GM19025 (cell line): ENCODE measurements around the gene EXD2.
A peak's percentile ranks its signal among the peaks of the same experiment; 100 is the strongest.
"Not testable (repeated sequence)": the region's sequence is repeated elsewhere in the genome, so short reads cannot be mapped to it uniquely, and the experiment has no call there.

Experiments used
- ATAC-seq: cut with Tn5 transposase; IDR thresholded peaks from one replicate; pipeline ENCODE4 v1.9.1; 2021; ENCODE audit warnings: mild to moderate bottlenecking, low read depth, moderate library complexity; ENCODE audit not compliant: unreplicated experiment

Gene EXD2, protein sequence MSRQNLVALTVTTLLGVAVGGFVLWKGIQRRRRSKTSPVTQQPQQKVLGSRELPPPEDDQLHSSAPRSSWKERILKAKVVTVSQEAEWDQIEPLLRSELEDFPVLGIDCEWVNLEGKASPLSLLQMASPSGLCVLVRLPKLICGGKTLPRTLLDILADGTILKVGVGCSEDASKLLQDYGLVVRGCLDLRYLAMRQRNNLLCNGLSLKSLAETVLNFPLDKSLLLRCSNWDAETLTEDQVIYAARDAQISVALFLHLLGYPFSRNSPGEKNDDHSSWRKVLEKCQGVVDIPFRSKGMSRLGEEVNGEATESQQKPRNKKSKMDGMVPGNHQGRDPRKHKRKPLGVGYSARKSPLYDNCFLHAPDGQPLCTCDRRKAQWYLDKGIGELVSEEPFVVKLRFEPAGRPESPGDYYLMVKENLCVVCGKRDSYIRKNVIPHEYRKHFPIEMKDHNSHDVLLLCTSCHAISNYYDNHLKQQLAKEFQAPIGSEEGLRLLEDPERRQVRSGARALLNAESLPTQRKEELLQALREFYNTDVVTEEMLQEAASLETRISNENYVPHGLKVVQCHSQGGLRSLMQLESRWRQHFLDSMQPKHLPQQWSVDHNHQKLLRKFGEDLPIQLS

DNA sequence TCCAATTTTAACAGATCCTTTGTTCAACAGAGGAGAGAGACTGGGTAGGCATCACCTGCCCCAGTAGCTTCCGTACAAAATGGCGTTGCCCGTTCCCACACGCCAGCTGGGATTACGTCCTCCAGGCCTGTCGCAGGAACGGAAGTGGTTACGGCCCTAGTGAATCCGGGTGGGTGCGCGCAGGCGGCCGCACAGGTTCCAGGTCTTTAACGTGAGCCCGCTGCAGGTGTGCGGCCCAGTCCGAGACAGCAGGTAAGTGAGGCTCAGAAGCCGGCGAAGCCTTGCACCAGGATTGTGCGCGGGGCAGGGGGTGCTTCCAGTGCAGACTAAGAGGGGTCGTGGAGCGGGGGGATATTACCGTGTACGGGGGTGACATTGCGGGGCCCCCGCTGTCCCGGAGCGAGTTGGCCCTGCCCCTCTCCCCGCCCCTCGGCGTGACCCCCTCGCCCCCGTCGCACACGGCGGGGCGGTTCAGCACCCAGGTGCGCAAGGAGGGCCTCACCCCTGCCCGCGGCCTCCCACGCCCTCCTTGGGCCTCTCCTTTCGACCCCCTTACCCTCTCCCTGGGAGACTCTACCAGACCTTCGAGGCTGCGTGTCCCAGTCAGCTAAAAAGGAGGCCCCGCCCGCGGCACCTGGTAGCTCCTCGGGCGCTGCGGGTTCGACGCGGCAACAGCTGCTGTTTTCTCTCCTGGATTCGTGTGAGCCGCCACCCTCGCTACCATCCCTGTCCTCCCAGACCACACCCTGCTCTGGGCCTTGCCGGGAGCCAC is at the start of gene EXD2:
TSS of gene EXD2 (plus strand) at position 159 of the 772 bp plus-strand sequence. CDS start 17,973 bp downstream, outside the sequence.
- peak; percentile 76 for ATAC-seq

- no peak for ATAC-seq
These were observed 49.7 kb upstream of the EXD2 start for GRCh38 chr14:69141550-69141949.

DNA sequence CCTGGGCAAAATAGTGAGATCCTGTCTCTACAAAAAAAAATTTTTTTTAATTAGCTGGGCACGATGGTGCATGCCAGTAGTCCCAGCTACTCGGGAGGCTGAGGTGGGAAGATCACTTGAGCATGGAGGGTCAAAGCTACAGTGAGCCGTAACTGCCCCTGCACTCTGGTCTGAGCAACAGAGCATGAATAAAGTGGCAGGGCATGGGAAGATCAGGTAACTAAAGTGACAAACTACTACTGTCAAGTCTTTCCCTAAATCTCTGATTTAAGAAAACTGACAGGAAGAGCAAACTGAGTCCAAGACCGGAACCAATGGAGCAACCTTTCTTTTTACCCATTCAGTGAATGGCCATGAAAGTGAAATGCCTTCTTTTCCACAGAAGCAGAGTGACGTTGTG is 49.2 kb upstream of the EXD2 start:
- ATAC-seq, result no peak

GRCh38 chr14:69149461-69150244 is 41.6 kb upstream of the EXD2 start:
- ATAC-seq, result no peak

GRCh38 chr14:69151458-69152180 is 39.7 kb upstream of the EXD2 start:
- peak; percentile 38 for ATAC-seq

DNA sequence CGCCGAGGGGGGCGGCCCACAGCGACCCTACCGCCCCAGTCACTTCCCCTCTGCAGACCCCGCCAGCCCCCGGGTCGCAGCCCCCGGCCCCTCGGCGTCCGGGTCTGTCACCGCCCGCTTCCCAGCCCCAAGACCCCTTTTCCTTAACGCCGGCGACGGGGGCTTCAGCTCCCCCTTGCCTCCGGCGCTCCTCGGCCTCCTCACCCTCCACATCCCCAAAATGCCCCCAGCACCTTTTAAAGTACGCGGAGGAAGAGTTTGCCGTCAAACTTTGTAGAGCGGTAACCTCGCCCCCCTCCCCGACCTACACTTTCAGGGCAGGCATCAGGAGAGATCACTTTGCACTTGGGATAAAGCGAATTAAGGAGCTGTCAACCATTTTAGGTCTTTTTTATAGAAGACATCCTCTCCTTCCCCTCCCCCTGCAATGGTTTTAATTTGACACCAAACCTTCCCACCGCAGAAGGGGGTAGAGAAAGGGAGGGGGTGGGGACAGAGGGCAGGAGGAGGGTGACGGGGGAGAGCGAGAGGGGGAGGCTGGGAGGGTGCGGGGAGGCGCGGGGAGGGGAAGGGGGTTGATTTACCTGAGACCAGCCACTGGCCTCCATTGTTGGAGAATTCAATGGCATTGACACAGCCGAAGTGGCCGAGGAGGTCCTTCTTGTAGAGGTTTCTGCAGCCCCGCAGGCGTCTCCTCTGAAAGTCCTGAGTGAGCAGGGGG is 39.0 kb upstream of the EXD2 start:
- ATAC-seq, result no peak

DNA sequence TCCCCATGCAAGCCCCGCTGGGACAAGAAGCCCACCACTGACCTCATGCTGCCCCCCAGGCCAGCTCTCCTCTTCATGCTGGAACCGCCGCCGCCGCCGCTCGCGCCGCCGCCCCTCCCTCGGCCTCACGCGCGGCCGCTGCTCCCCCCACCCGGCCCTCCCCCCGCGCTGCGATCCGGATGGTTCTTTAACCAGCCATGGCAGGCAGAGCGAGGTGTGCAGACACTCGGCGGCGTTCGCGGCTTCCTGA is 38.5 kb upstream of the EXD2 start, which contains the start of gene DCAF5:
TSS of gene DCAF5 (minus strand) at position 218 of the 250 bp plus-strand sequence. CDS start at position 77, 141 bp downstream.
- ATAC-seq, result no peak

GRCh38 chr14:69153152-69153872 is 38.0 kb upstream of the EXD2 start:
- ATAC-seq, result peak; percentile 87

DNA sequence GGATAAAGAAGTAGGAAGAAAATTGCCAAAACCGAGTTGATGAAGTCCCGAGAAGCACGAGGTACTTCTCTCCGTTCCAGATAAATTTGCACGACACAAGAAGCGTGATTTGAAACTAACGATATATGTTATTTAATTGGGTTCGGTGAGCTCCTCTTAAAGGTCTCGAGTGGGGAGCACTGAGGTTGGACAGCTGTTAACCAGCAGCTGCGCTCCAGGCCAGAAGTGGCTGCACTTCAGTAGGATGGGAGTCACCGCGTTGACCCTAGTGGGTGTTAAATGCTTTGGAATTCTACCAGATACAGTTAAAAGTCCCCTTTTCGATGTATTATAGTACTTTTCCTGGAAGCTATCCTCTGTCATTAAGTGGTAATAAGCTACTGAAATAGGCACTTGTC is 37.4 kb upstream of the EXD2 start:
- ATAC-seq, result no peak

DNA sequence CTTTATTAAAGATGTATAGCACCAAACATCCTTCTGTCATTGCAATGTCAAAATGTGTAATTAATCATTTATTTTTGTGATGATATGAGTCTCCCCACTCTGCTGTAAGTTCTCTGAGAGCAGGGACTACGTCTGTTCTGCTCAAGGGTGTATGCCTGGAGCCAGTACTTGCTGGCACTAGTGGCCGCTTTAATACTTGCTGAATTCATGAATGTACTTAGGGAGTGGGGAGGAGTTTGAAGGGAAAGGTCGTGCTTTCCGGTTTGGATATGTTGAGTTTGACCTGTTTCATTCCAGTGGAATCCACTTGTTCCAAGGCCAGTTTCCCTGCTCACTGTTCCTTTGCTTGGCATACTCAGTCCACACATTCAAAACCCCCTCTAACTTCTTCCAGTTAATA is 36.5 kb upstream of the EXD2 start:
- no peak for ATAC-seq

DNA sequence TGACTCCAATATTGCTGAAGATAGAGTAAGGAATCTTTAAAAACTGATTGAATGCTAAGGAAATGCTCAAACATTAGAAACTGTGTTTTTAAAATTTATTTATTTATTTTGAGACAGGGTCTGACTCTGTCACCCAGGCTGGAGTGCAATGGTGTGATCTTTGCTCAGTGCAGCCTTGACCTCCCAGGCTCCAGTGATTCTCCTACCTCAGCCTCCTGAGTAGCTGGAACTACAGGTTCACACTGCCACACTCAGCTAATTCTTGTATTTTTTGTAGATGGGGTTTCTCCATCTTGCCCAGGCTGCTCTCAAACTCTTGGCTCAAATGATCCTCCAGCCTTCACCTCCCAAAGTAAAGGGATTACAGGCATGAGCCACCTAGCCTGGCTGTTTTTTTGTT is 35.1 kb upstream of the EXD2 start:
- no peak for ATAC-seq

DNA sequence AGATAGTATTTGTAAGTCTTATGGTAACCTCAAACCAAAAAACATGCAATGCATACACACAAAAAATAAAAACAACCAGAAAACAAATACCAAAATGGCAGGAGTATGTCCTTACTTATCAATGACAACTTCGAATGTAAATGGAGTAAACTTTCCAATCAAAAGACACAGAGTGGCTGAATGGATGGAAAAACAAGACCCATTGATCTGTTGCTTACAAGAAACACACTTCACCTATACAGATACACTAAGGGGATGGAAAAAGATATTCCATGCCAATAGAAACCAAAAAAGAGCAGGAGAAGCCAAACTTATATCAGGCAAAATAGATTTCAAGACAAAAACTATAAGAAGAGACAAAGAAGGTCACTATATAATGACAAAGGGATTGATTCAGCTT is 29.7 kb upstream of the EXD2 start:
- no peak for ATAC-seq

DNA sequence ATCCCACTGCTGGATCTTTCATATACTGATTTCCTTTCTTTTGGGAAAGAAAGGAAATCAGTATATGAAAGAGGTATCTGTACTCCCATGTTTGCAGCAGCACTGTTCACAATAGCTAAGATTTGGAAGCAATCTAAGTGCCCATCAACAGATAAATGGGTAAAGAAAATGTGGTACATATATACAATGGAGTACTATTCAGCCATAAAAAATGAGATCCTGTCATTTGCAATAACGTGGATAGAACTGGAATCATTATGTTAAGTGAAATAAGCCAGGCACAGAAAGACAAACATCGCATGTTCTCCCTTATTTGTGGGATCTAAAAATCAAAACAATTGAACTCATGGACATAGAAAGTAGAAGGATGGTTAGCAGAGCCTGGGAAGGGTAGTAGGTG is 25.5 kb upstream of the EXD2 start:
- ATAC-seq, result not testable (repeated sequence)

- no peak for ATAC-seq
These were observed 20.5 kb upstream of the EXD2 start for GRCh38 chr14:69170839-69171238.

GRCh38 chr14:69171569-69171968 is 19.7 kb upstream of the EXD2 start:
- no peak for ATAC-seq

DNA sequence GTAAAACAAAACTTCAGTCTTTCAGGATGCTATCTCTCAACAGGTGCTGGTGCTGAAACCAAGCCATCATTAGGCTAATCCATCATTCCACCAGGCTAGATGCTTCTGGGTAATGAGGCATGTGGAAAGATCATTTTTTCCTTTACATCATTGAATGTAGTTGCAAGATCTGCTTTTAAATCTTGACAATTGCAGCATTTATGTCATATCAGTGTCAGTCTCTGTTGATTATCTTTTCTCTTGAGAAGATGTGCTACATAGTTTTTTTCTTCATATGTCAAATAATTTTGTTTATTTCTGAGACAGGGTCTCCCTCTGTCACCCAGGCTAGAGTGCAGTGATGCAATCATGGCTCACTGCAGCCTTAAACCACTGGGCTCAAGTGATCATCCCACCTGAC is 16.2 kb upstream of the EXD2 start:
- no peak for ATAC-seq

DNA sequence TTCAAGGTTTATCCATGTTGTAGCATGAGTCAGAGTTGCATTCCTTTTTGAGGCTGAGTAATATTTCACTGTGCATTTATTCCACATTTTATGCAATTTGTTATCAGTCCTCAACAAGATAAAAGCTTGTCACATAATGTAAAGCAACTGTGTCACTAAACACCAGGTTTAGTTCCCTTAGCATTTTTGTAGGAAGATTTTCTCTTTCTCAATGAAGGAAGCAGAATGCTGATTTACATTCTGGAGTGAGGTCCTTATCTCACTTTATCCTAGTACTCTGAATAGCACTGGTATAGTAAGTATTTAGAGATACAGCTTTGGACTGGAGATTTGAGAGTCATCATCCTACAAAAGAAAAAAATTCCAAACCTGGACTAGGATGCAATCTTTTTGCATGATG is 9.8 kb upstream of the EXD2 start:
- ATAC-seq, result no peak

GRCh38 chr14:69182580-69182979 is 8.7 kb upstream of the EXD2 start:
- ATAC-seq, result not testable (repeated sequence)

DNA sequence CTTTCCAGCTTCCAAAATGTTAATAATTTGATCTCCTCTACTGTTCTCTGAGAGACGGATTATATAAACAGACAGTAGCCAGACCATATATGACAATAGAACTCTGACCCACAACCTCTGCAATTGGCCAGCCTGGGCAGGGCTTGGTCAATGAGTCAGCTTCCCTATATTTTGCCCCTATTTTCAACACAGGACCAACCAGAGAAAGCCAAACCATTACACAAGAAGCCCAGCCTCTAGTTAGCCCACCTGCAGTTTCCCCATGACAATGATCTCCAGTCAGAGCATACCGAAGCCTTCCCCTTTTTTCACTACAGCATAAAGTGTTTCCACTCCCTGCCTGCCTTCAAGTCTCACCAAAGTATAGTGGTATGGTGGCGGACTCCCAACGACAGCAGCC is 7.6 kb upstream of the EXD2 start:
- no peak for ATAC-seq
